K562 (cell line): ENCODE measurements around the gene MATN1. TPM values are rescaled to one million over a fixed set of nuclear protein-coding genes. Genes with fewer than 3 reads are reported as not detected.

Source experiments
- ARID3B ChIP-seq: fragments of 250-450 bp; sonication (Bioruptor Pico); IDR thresholded peaks from 2 replicates; pipeline ENCODE4 v1.4.0; 2020; ENCODE audit warnings: borderline replicate concordance
- BRCA1 ChIP-seq, 2 experiments: fragments of 450-650 bp in 1 of 2; sonication (generic) in 1 of 2; formaldehyde crosslinking in 1 of 2; IDR thresholded peaks; 2 replicates each; pipeline versions ENCODE4 v1.5.0 to v1.6.1; 2017 to 2020; ENCODE audit warnings: mild to moderate bottlenecking in 1 of 2, missing genetic modification reagents in 1 of 2
- CHD1 ChIP-seq: fragments of 200-600 bp; sonication (generic); IDR thresholded peaks from one replicate; pipeline ENCODE4 v1.6.1; 2012; ENCODE audit warnings: mild to moderate bottlenecking, moderate library complexity, low read length, inconsistent platforms
- CTBP1 ChIP-seq: fragments of 450-650 bp; IDR thresholded peaks from 2 replicates; pipeline ENCODE4 v1.6.1; 2016; ENCODE audit warnings: borderline replicate concordance
- CXXC5 ChIP-seq: fragments of 250-450 bp; sonication (Bioruptor Pico); IDR thresholded peaks from 2 replicates; pipeline ENCODE4 v1.8.0; 2022; ENCODE audit warnings: inconsistent platforms, mild to moderate bottlenecking, moderate library complexity
- DMBX1 ChIP-seq: fragments of 250-450 bp; sonication (Bioruptor Pico); IDR thresholded peaks from 2 replicates; pipeline ENCODE4 v1.8.0; 2022; ENCODE audit warnings: inconsistent platforms, mild to moderate bottlenecking, moderate library complexity, borderline replicate concordance
- DPF2 ChIP-seq: fragments of 450-650 bp; IDR thresholded peaks from 2 replicates; pipeline ENCODE4 v1.6.1; 2016
- ETV1 ChIP-seq: fragments of 450-650 bp; conservative IDR thresholded peaks from 2 replicates; pipeline ENCODE4 v1.6.1; 2016; ENCODE audit warnings: missing genetic modification characterization, control low read depth, low read depth, missing compliant biosample characterization
- FOS ChIP-seq: IDR thresholded peaks from 3 replicates; pipeline ENCODE4 v1.6.1; 2011; ENCODE audit not compliant: insufficient read length; ENCODE audit errors: extremely low read depth
- HMGXB4 ChIP-seq: sonication (generic); formaldehyde crosslinking; IDR thresholded peaks from 2 replicates; pipeline ENCODE4 v1.8.1; 2023; ENCODE audit warnings: mild to moderate bottlenecking, missing genetic modification reagents
- JUN ChIP-seq, 2 experiments: sonication (generic) in 1 of 2; formaldehyde crosslinking in 1 of 2; IDR thresholded peaks; 2 replicates each; pipeline versions ENCODE4 v1.6.1 to v1.8.0; 2012 to 2022; ENCODE audit warnings: borderline replicate concordance in 2 of 2, mild to moderate bottlenecking in 2 of 2, improper control_type of control experiment in 1 of 2, low read depth in 1 of 2, low read length in 1 of 2, missing genetic modification reagents in 1 of 2
- MAFG ChIP-seq: fragments of 450-650 bp; conservative IDR thresholded peaks from 2 replicates; pipeline ENCODE4 v1.6.1; 2016; ENCODE audit warnings: missing genetic modification characterization, missing compliant biosample characterization
- MTA1 ChIP-seq: fragments of 450-650 bp; IDR thresholded peaks from 2 replicates; pipeline ENCODE4 v1.6.1; 2017; ENCODE audit warnings: borderline replicate concordance
- PCBP2 ChIP-seq: fragments of 200-400 bp; formaldehyde crosslinking; IDR thresholded peaks from 2 replicates; pipeline ENCODE4 v1.6.1; 2018; ENCODE audit warnings: low read length, low read depth, mild to moderate bottlenecking, moderate library complexity; ENCODE audit not compliant: poor library complexity, severe bottlenecking
- RBM17 ChIP-seq: fragments of 200-400 bp; formaldehyde crosslinking; IDR thresholded peaks from 2 replicates; pipeline ENCODE4 v1.6.1; 2017; ENCODE audit warnings: low read depth, mild to moderate bottlenecking, low read length, borderline replicate concordance
- SMAD4 ChIP-seq: fragments of 250-450 bp; sonication (Bioruptor Pico); conservative IDR thresholded peaks from 2 replicates; pipeline ENCODE4 v1.8.0; 2021; ENCODE audit warnings: inconsistent platforms, mild to moderate bottlenecking, moderate library complexity
- SMC3 ChIP-seq: conservative IDR thresholded peaks from 2 replicates; pipeline ENCODE4 v1.6.1; 2011; ENCODE audit warnings: low read depth, low read length, improper control_type of control experiment; ENCODE audit not compliant: insufficient read depth
- SRSF3 ChIP-seq: fragments of 200-400 bp; formaldehyde crosslinking; IDR thresholded peaks from 2 replicates; pipeline ENCODE4 v1.6.1; 2016; ENCODE audit warnings: mild to moderate bottlenecking, low read length, moderate library complexity; ENCODE audit not compliant: insufficient read depth
- STAT5A ChIP-seq: IDR thresholded peaks from 2 replicates; pipeline ENCODE4 v1.6.1; 2012; ENCODE audit warnings: low read length, inconsistent platforms, borderline replicate concordance
- STAT5B ChIP-seq: fragments of 250-450 bp; sonication (Bioruptor Pico); IDR thresholded peaks from 2 replicates; pipeline ENCODE4 v1.8.0; 2021; ENCODE audit warnings: mild to moderate bottlenecking, inconsistent platforms
- ZBTB7A ChIP-seq: IDR thresholded peaks from 2 replicates; pipeline ENCODE4 v1.6.1; 2011; ENCODE audit warnings: low read depth, mild to moderate bottlenecking, low read length, moderate library complexity, borderline replicate concordance; ENCODE audit not compliant: control insufficient read depth
- ZNF212 ChIP-seq: fragments of 450-650 bp; formaldehyde crosslinking; IDR thresholded peaks from 2 replicates; pipeline ENCODE4 v1.4.0; 2020; ENCODE audit warnings: mild to moderate bottlenecking
- ZNF324 ChIP-seq: fragments of 250-450 bp; sonication (Bioruptor Pico); IDR thresholded peaks from 2 replicates; pipeline ENCODE4 v1.4.0; 2020; ENCODE audit warnings: mild to moderate bottlenecking
- ZZZ3 ChIP-seq: fragments of 450-650 bp; IDR thresholded peaks from 2 replicates; pipeline ENCODE4 v1.6.1; 2016; ENCODE audit warnings: antibody characterized with exemption, mild to moderate bottlenecking, moderate library complexity
- polyA plus RNA-seq, 8 experiments: library from polyadenylated mRNA; depleted of rRNA in 4 of 8; stranded (reverse) in 5 of 8; unstranded in 3 of 8; fragments of >200 nt; fragmentation: Nextera tagmentation in 2 of 8; fragmentation: Illumina TruSeq in 1 of 8; extraction: Ambion mirVana in 2 of 8; extraction: Trizol in 1 of 8; gene quantifications; 2 replicates each; pipeline versions ENCODE4 v1.2.1 to v1.2.3, GENCODE V29; 2011 to 2014; ENCODE audit warnings: inconsistent platforms in 1 of 8, missing spikeins in 1 of 8
- total RNA-seq, 7 experiments: library from RNA; depleted of rRNA in 6 of 7; stranded (reverse); fragments of >200 nt in 6 of 7; fragmentation: Illumina TruSeq in 2 of 7; extraction: Trizol in 2 of 7; gene quantifications; 2 replicates each; pipeline versions ENCODE4 v1.2.1 to v1.2.3, GENCODE V29; 2011 to 2021; ENCODE audit warnings: low replicate concordance in 1 of 7

The MATN1 gene
- total and polyA plus RNA-seq, 9 of the 15 experiments (the other 6 are each of a cell fraction or from before 2014, with no cell fraction given), result 0.10 to 2.3 (median 1.2) TPM

GRCh38 chr1:30741239-30741894 lies 18.0 kb upstream of the MATN1 start (continued):
- TF ChIP-seq JUN (IDR thresholded peaks at IDR 0.05; ENCODE audit: borderline replicate concordance, low read depth, low read length) (peak; percentile 78), JUN (CRISPR knock-in tag; IDR thresholded peaks at IDR 0.05; ENCODE audit: borderline replicate concordance) (no peak), BRCA1 (IDR thresholded peaks at IDR 0.05) (no peak), BRCA1 (CRISPR knock-in tag; IDR thresholded peaks at IDR 0.05) (no peak), PCBP2 (no peak), ZBTB7A (peak; percentile 72; the same call in 1 of the 2 replicates), SMC3 (no peak), DPF2 (peak; percentile 75), ZNF324 (no peak), ZZZ3 (no peak), CXXC5 (CRISPR knock-in tag) (0 out of 2 replicates have a peak, but pooled peaks have one; percentile 27), SMAD4 (CRISPR knock-in tag) (peak; percentile 53), ZNF212 (no peak), HMGXB4 (CRISPR knock-in tag) (no peak), SRSF3 (no peak), CTBP1 (peak; percentile 74), STAT5B (CRISPR knock-in tag) (no peak), MAFG (tag) (no peak), FOS (peak; percentile 42), MTA1 (peak; percentile 55; the same call in 1 of the 2 replicates), DMBX1 (CRISPR knock-in tag) (peak; percentile 78), ETV1 (tag) (0 out of 2 replicates have a peak, but pooled peaks have one; percentile 29), STAT5A (no peak), RBM17 (no peak), ARID3B (CRISPR knock-in tag) (no peak), CHD1 (no peak)
